ENCODE measurements around the gene SMARCD3. TPM values are rescaled to one million over a fixed set of nuclear protein-coding genes. Genes with fewer than 3 reads are reported as not detected.

SMARCD3 gene
- total RNA-seq, 2 donors from 2014 or later = 35.6 to 108 TPM

- no peak overlapping the region for H3K27ac ChIP-seq
- no peak for DNase-seq (ENCODE audit: low spot score)
- peaks cover 0 to 3% of the 10 kb centered on the region in 2 donors for H3K36me3 ChIP-seq
- intact Hi-C loops (cut with DNase I) = no loop called here
- H3K4me1 ChIP-seq (replicated peaks) = peaks cover 9% of the 10 kb centered on the region
- H3K27me3 ChIP-seq (replicated peaks; ENCODE audit: insufficient read depth) = no peaks in the 10 kb centered on the region
- no peak overlapping the region for H3K4me3 ChIP-seq
- 89% methylated on average over 10 of the region's 10 CpGs for WGBS
- H3K9me3 ChIP-seq = no peaks in the 10 kb centered on the region
- TF ChIP-seq, protein P1, sequence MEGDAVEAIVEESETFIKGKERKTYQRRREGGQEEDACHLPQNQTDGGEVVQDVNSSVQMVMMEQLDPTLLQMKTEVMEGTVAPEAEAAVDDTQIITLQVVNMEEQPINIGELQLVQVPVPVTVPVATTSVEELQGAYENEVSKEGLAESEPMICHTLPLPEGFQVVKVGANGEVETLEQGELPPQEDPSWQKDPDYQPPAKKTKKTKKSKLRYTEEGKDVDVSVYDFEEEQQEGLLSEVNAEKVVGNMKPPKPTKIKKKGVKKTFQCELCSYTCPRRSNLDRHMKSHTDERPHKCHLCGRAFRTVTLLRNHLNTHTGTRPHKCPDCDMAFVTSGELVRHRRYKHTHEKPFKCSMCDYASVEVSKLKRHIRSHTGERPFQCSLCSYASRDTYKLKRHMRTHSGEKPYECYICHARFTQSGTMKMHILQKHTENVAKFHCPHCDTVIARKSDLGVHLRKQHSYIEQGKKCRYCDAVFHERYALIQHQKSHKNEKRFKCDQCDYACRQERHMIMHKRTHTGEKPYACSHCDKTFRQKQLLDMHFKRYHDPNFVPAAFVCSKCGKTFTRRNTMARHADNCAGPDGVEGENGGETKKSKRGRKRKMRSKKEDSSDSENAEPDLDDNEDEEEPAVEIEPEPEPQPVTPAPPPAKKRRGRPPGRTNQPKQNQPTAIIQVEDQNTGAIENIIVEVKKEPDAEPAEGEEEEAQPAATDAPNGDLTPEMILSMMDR (IDR thresholded peaks at IDR 0.05) = no peak
- TF ChIP-seq POLR2A (IDR thresholded peaks at IDR 0.05) = no peak
- no peak for TF ChIP-seq POLR2AphosphoS5 (IDR thresholded peaks at IDR 0.05)
Measured at GRCh38 chr7:151229249-151229648, 19.2 kb downstream of the SMARCD3 start.

GRCh38 chr7:151228024-151228866 lies 20.2 kb downstream of the SMARCD3 start:
- peaks cover 5 to 8% of the 10 kb centered on the region in 2 donors for H3K36me3 ChIP-seq
- TF ChIP-seq POLR2AphosphoS5 (IDR thresholded peaks at IDR 0.05) = no peak
- no peak for TF ChIP-seq POLR2A (IDR thresholded peaks at IDR 0.05)
- TF ChIP-seq, protein P1 (IDR thresholded peaks at IDR 0.05) = no peak
- H3K9me3 ChIP-seq = no peaks in the 10 kb centered on the region
- no peaks in the 10 kb centered on the region for H3K27me3 ChIP-seq (replicated peaks; ENCODE audit: insufficient read depth)
- H3K27ac ChIP-seq = peak overlapping the region; percentile 63
- H3K4me1 ChIP-seq (replicated peaks) = peaks cover 6% of the 10 kb centered on the region
- no peak for DNase-seq (ENCODE audit: low spot score)
- intact Hi-C loops (cut with DNase I) = no loop called here
- H3K4me3 ChIP-seq = peak overlapping the region; percentile 55 to 72
- 64% methylated on average over 10 of the region's 10 CpGs for WGBS

GRCh38 chr7:151226875-151227782 lies 21.4 kb downstream of the SMARCD3 start, which contains the start of gene ABCF2:
Gene ABCF2, minus strand, starts transcription at chr7:151227205. Its CDS starts 747 bp downstream, at chr7:151226458.
- H3K4me3 ChIP-seq = peak within 1 kb of the TSS; percentile 55 to 72
- TF ChIP-seq POLR2A (IDR thresholded peaks at IDR 0.05) = no peak
- TF ChIP-seq, protein P1 (IDR thresholded peaks at IDR 0.05) = peak in 1 of 4 experiments; percentile 30
- TF ChIP-seq POLR2AphosphoS5 (IDR thresholded peaks at IDR 0.05) = peak; percentile 99
- intact Hi-C loops (cut with DNase I) = no loop called here
- peak; percentile 99 for DNase-seq (ENCODE audit: low spot score)
- H3K4me1 ChIP-seq (replicated peaks) = peaks cover 6% of the 10 kb centered on the region
- H3K27me3 ChIP-seq (replicated peaks; ENCODE audit: insufficient read depth) = no peaks in the 10 kb centered on the region
- under 1% methylated on average over 66 of the region's 68 CpGs for WGBS
- no peaks in the 10 kb centered on the region for H3K9me3 ChIP-seq
- peaks cover 7 to 11% of the 10 kb centered on the region in 2 donors for H3K36me3 ChIP-seq
- H3K27ac ChIP-seq = peak within 1 kb of the TSS; percentile 63

DNA sequence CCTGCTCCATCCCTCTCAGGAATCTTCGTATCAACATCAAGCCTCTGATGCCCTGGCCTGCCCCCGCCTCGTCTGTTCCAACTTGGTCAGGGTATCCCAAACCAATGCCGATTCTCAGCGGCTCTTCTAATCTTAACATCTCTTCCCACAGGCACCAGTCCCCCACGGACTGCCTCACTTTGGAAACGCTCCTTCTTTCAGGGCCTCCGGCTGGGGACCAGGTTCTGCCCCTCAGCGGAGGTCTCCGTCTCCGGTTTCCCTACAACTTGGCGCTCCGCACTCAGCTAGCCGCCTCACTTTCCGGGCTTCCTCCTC lies 22.0 kb downstream of the SMARCD3 start:
- intact Hi-C loops (cut with DNase I) = no loop called here
- TF ChIP-seq, protein P1 (IDR thresholded peaks at IDR 0.05) = no peak
- TF ChIP-seq POLR2AphosphoS5 (IDR thresholded peaks at IDR 0.05) (no peak), POLR2A (IDR thresholded peaks at IDR 0.05) (no peak)
- DNase-seq (ENCODE audit: low spot score) = no peak
- WGBS = 0% methylated on average over 15 of the region's 15 CpGs
- peak overlapping the region; percentile 9 to 53 for H3K27ac ChIP-seq
- H3K36me3 ChIP-seq = peaks cover 7 to 12% of the 10 kb centered on the region in 2 donors
- no peaks in the 10 kb centered on the region for H3K27me3 ChIP-seq (replicated peaks; ENCODE audit: insufficient read depth)
- H3K9me3 ChIP-seq = no peaks in the 10 kb centered on the region
- peak overlapping the region; percentile 55 to 72 for H3K4me3 ChIP-seq
- H3K4me1 ChIP-seq (replicated peaks) = peaks cover 6% of the 10 kb centered on the region

All from prostate gland (tissue), 2 donors.